Measurements from ENCODE around the gene SAMD4A. TPM values are rescaled to one million over a fixed set of nuclear protein-coding genes. Genes with fewer than 3 reads are reported as not detected.

Gene SAMD4A
- polyA plus RNA-seq, 3 donors = 3.2 to 8.6 (median 4.2) TPM

DNA sequence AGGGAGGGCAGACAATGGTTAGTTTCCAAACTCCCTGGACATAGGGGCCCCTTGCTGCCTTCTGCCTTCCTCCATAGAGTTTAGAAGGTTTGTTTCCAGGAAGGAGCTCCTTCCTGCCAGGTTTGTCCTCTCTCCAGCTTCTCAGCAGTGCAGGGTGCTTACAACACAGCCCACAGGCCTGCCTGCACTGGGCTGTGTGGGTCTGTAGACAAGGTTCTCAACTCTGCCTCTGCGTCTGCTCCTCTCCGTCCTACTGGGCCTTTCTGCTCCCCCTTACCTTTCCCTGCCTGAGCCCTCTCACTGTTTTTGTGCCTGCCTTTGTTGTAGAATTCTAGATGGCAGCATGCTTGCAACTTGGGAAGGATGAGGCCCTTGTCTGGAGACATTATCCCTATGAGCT is 124.0 kb downstream of the SAMD4A start:
- Mint-ChIP-seq H3K9me3 (peaks cover 0 to 6% (median 2%) of the 10 kb centered on the region in 7 donors), H3K27ac (peak overlapping the region in 2 of 7 donors; percentile 21 to 51), H3K36me3 (no peaks in the 10 kb centered on the region), H3K27me3 (ENCODE audit: low read depth in 3 of 3) (peaks cover 0 to 5% (median 1%) of the 10 kb centered on the region in 3 donors), H3K4me3 (no peak overlapping the region), H3K4me1 (peaks cover 11% of the 10 kb centered on the region)
- no peaks in the 10 kb centered on the region for H3K79me2 ChIP-seq (ENCODE audit: insufficient read depth, low read length)
- WGBS (ENCODE audit: insufficient coverage) = no CpG with 5 or more reads among the region's 2 CpGs
- no peak for TF ChIP-seq CTCF (IDR thresholded peaks at IDR 0.05)
- no peak for DNase-seq
- H3K4me3 ChIP-seq (replicated peaks in 1 of 3; ENCODE audit: low read depth in 2 of 3, low read length in 3 of 3) = no peak overlapping the region
- H3K9ac ChIP-seq (ENCODE audit: insufficient read depth, low read length, poor library complexity, severe bottlenecking) = no peak overlapping the region
- no peak overlapping the region for H2AFZ ChIP-seq (ENCODE audit: insufficient read depth, low read depth, low read length, poor library complexity, severe bottlenecking)
- H3K9me3 ChIP-seq (replicated peaks in 1 of 2; ENCODE audit: control insufficient read depth in 1 of 2, insufficient read depth in 1 of 2, low read length in 2 of 2) = no peaks in the 10 kb centered on the region
- no peaks in the 10 kb centered on the region for H3K36me3 ChIP-seq (replicated peaks in 1 of 2; ENCODE audit: control insufficient read depth in 1 of 2, insufficient read depth in 2 of 2, low read length in 2 of 2)
- H4K20me1 ChIP-seq (ENCODE audit: insufficient read depth, low read length) = no peaks in the 10 kb centered on the region
- intact Hi-C loops (cut with micrococcal nuclease) = no loop called here
- no peak overlapping the region for H3K27ac ChIP-seq (ENCODE audit: low read depth in 1 of 2, low read length in 2 of 2)
- peaks cover 12% of the 10 kb centered on the region in 2 donors for H3K4me1 ChIP-seq (ENCODE audit: control insufficient read depth in 1 of 2, insufficient read depth in 2 of 2, low read length in 2 of 2)
- no peak overlapping the region for H3K4me2 ChIP-seq (replicated peaks; ENCODE audit: extremely low read depth, low read length, poor library complexity, severe bottlenecking)
- no peaks in the 10 kb centered on the region for H3K27me3 ChIP-seq (ENCODE audit: control insufficient read depth in 2 of 2, insufficient read depth in 2 of 2, low read length in 2 of 2)

DNA sequence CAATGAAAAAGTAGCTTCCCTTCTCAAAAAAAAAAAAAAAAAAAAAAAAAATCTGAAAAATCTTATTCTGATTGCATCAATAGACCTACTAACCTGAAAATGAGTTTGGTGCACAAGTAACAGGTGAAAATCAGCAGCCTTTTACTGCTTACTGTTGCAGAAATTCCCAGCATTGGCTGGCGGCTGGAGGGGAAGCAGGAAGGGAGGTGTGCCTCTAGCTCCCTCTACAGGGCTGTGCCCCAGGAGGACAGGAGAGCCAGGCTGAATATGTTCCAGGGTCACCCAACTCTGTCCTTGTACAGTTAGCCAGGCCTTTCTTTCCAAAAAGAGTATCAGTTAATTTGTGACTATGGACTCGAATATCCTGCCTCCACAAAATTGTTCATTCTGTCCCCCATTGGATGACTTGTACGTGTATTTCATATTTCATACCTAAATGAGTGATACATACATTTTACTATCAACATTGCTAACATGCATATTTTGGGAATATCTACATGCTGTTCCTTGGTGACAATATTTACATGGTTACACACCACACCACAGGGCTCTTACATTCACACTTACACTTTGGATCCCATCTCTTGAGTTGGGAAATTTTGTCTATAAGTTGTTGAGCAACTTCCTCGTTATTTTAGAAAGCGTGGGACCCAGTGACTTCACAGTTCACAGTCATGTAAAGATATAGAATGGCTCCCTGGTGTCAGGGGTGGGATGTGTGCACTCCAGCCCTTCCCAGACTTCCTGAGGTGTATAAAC is 124.8 kb downstream of the SAMD4A start:
- peaks cover 0 to 6% (median 2%) of the 10 kb centered on the region in 7 donors for H3K9me3 Mint-ChIP-seq
- no peaks in the 10 kb centered on the region for H3K9me3 ChIP-seq (replicated peaks in 1 of 2; ENCODE audit: control insufficient read depth in 1 of 2, insufficient read depth in 1 of 2, low read length in 2 of 2)
- peak; percentile 55 to 80 (median 72) for DNase-seq
- H4K20me1 ChIP-seq (ENCODE audit: insufficient read depth, low read length) = no peaks in the 10 kb centered on the region
- H3K36me3 ChIP-seq (replicated peaks in 1 of 2; ENCODE audit: control insufficient read depth in 1 of 2, insufficient read depth in 2 of 2, low read length in 2 of 2) = no peaks in the 10 kb centered on the region
- H3K9ac ChIP-seq (ENCODE audit: insufficient read depth, low read length, poor library complexity, severe bottlenecking) = no peak overlapping the region
- H3K4me1 Mint-ChIP-seq = peaks cover 11% of the 10 kb centered on the region
- no peaks in the 10 kb centered on the region for H3K27me3 ChIP-seq (ENCODE audit: control insufficient read depth in 2 of 2, insufficient read depth in 2 of 2, low read length in 2 of 2)
- TF ChIP-seq CTCF (IDR thresholded peaks at IDR 0.05) = peak; percentile 68
- H3K4me2 ChIP-seq (replicated peaks; ENCODE audit: extremely low read depth, low read length, poor library complexity, severe bottlenecking) = peak overlapping the region; percentile 3
- peak overlapping the region; percentile 20 to 43 for H3K27ac ChIP-seq (ENCODE audit: low read depth in 1 of 2, low read length in 2 of 2)
- H3K4me3 Mint-ChIP-seq = no peak overlapping the region
- no peak overlapping the region for H2AFZ ChIP-seq (ENCODE audit: insufficient read depth, low read depth, low read length, poor library complexity, severe bottlenecking)
- 0% methylated on average over 2 of the region's 5 CpGs for WGBS (ENCODE audit: insufficient coverage)
- intact Hi-C loops (cut with micrococcal nuclease) = no loop called here
- H3K4me3 ChIP-seq (replicated peaks in 1 of 3; ENCODE audit: low read depth in 2 of 3, low read length in 3 of 3) = no peak overlapping the region
- no peaks in the 10 kb centered on the region for H3K36me3 Mint-ChIP-seq
- peaks cover 0 to 5% (median 1%) of the 10 kb centered on the region in 3 donors for H3K27me3 Mint-ChIP-seq (ENCODE audit: low read depth in 3 of 3)
- peaks cover 12% of the 10 kb centered on the region in 2 donors for H3K4me1 ChIP-seq (ENCODE audit: control insufficient read depth in 1 of 2, insufficient read depth in 2 of 2, low read length in 2 of 2)
- no peaks in the 10 kb centered on the region for H3K79me2 ChIP-seq (ENCODE audit: insufficient read depth, low read length)
- H3K27ac Mint-ChIP-seq = peak overlapping the region in 5 of 7 donors; percentile 24 to 86 (median 59)
